Activated CD4-positive, alpha-beta T cell treated with anti-CD3 and anti-CD28 coated beads, Interleukin-2, amount 10 ng/mL, durations not matched to agents 24 days and 14 days (primary cell): ENCODE results near the gene MGAM2. TPM values are rescaled to one million over a fixed set of nuclear protein-coding genes. Genes with fewer than 3 reads are reported as not detected.
A peak's percentile ranks its signal among the peaks of the same experiment; 100 is the strongest.

ENCODE experiments used
- DNase-seq: peaks from one replicate; pipeline ENCODE4 v3.0.0; 2022
- H3K27ac Mint-ChIP-seq: one replicate; pipeline ENCODE4 v1.8.0; 2022; ENCODE audit warnings: mild to moderate bottlenecking, mixed read lengths
- H3K27me3 Mint-ChIP-seq: one replicate; pipeline ENCODE4 v1.8.0; 2022; ENCODE audit warnings: mixed read lengths
- H3K36me3 Mint-ChIP-seq: one replicate; pipeline ENCODE4 v1.8.0; 2022; ENCODE audit warnings: low read depth, mild to moderate bottlenecking, mixed read lengths
- H3K4me1 Mint-ChIP-seq: one replicate; pipeline ENCODE4 v1.8.0; 2021; ENCODE audit warnings: mixed read lengths
- H3K4me3 Mint-ChIP-seq: one replicate; pipeline ENCODE4 v1.8.0; 2022; ENCODE audit warnings: mild to moderate bottlenecking, moderate library complexity, mixed read lengths
- H3K9me3 Mint-ChIP-seq: one replicate; pipeline ENCODE4 v1.8.0; 2021; ENCODE audit warnings: mixed read lengths
- intact Hi-C: fragments of 100-400 bp; cut with micrococcal nuclease; formaldehyde crosslinking; loops from one replicate; pipeline ENCODE4 v1.15.1; 2023
- total RNA-seq: library from RNA; stranded (reverse); gene quantifications from 2 replicates; pipeline ENCODE4 v1.2.3, GENCODE V29; 2022

MGAM2 gene
- total RNA-seq, 1 donor from 2014 or later = not detected

DNA sequence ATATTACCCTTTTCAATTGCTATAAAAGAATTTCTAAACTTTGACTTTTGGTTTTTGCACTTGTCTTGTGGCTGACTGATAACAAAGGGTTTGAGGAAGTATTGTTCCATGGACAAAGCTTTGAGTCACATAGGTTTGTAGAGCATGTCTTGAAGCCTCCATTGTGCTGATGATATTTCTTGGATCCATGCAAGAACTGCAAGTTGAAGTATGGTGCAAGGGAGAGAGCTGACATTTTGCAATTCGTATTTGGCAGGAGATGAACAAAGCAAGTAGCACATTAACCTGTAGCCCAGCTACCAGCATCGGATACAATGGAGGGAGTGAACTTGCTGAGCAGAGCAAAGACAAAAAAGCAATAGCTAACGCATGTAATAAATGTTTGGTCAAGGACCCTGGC, 23.4 kb downstream of the MGAM2 start:
- DNase-seq = peak; percentile 54
- intact Hi-C loops = no loop called here
- Mint-ChIP-seq H3K36me3 (no peaks in the 10 kb centered on the region), H3K4me3 (no peak overlapping the region), H3K27me3 (peaks cover 4% of the 10 kb centered on the region), H3K27ac (no peak overlapping the region), H3K4me1 (no peaks in the 10 kb centered on the region), H3K9me3 (no peaks in the 10 kb centered on the region)

DNA sequence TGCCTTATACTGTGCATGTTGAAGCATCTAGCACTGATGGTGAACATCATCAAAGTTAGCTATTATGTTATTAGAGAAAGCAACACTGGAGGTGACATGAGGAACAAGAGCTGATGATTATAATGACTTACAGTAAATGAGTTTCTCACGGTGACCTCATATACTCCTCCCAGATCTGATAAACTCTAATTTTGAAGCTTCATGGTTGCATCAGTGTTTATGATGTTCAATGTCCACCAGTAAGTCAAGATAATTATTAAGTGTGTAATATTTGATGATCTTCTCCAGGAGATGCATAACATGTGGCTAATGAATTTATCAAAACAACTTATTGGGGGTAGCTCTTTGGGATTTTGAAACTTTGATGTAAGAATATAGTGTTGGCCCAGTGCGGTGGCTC, 27.5 kb downstream of the MGAM2 start:
- Mint-ChIP-seq H3K36me3 (no peaks in the 10 kb centered on the region), H3K27ac (no peak overlapping the region), H3K9me3 (no peaks in the 10 kb centered on the region), H3K4me1 (no peaks in the 10 kb centered on the region), H3K27me3 (peaks cover 6% of the 10 kb centered on the region), H3K4me3 (no peak overlapping the region)
- DNase-seq = no peak
- intact Hi-C loops = no loop called here

DNA sequence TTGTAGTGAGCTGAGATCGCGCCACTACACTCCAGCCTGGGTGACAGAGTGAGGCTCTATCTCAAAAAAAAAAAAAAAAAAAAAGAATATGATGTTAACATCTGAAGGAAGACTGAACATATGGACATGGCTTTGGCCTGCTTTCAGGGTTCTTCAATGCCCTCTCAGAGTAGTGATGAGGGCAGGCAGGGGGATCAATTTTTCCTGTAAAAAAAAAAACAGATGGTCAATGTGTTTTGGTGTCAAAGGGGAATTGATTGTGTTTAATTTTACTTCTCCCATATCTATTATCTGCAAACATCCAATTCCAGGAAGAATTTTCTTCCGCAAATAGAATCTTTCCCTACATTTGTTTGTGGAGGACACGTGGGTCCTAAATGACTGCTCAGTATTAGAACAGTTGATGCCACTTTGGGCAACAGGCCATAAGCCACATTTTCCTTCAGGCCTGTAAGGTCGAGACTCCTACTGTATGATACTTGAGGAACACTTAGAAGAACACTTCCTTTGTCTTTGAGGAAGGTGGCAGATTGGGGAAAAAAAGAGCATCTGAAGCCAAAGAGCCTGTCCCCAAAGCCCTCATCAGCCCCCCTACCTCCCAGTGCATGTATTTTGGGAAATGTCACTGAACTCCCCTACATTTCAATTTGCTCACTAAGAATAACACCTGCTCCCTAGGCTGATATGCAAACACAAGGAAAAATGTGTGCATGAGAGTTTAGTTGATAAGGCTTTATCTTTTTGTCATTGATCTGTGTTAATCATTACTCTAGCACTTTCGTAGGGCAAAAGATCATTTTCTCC, 28.3 kb downstream of the MGAM2 start:
- H3K4me1 Mint-ChIP-seq = no peaks in the 10 kb centered on the region
- intact Hi-C loops = no loop called here
- H3K4me3 Mint-ChIP-seq = no peak overlapping the region
- DNase-seq = peak; percentile 34
- H3K27me3 Mint-ChIP-seq = peaks cover 8% of the 10 kb centered on the region
- no peak overlapping the region for H3K27ac Mint-ChIP-seq
- H3K9me3 Mint-ChIP-seq = no peaks in the 10 kb centered on the region
- no peaks in the 10 kb centered on the region for H3K36me3 Mint-ChIP-seq

DNA sequence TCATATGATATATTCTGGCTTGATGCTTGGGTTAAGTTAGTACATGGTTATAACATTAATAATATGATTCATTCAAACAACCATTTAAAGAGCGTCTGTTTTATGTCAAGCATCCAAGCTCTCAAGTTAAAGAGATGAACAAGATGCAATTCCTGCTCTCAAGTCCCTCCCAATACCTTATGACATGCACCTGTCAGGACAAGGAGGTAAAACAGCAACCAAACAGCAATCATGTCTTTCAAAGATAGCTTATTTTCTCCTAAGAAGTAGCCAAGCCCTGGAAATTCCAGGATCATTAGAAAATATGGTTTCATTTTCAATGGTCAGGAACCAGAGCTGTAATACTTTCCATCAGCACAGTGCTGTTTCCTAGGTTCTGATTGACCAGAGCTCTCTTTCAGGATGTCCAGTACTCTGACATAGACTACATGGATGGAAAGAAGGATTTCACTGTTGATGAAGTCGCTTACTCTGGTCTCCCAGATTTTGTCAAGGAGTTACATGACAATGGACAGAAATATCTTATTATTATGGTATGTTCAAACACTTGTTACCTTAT, 29.0 kb downstream of the MGAM2 start:
- intact Hi-C loops = no loop called here
- H3K27me3 Mint-ChIP-seq = peaks cover 12% of the 10 kb centered on the region
- no peak overlapping the region for H3K27ac Mint-ChIP-seq
- H3K4me3 Mint-ChIP-seq = no peak overlapping the region
- H3K9me3 Mint-ChIP-seq = no peaks in the 10 kb centered on the region
- no peaks in the 10 kb centered on the region for H3K36me3 Mint-ChIP-seq
- no peaks in the 10 kb centered on the region for H3K4me1 Mint-ChIP-seq
- DNase-seq = peak; percentile 16

DNA sequence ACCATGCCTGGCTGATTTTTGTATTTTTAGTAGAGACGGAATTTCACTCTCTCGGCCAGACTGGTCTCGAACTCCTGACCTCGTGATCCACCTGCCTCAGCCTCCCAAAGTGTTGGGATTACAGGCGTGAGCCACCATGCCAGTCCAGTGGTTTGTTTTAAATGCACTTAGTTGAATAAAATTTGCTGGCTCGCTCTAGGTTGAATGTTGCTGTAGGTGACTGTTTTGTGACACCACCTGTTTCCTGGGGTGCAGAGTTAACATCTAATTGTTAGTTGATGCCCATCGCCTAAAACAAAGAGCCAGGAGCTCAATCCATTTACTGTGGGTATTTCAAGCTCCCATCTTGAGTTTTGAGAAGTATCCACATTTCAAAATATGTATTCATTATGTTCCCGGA, 31.2 kb downstream of the MGAM2 start:
- H3K4me1 Mint-ChIP-seq = no peaks in the 10 kb centered on the region
- no peaks in the 10 kb centered on the region for H3K36me3 Mint-ChIP-seq
- no peak overlapping the region for H3K4me3 Mint-ChIP-seq
- no peak overlapping the region for H3K27ac Mint-ChIP-seq
- intact Hi-C loops = no loop called here
- peak; percentile 19 for DNase-seq
- H3K9me3 Mint-ChIP-seq = no peaks in the 10 kb centered on the region
- peaks cover 11% of the 10 kb centered on the region for H3K27me3 Mint-ChIP-seq

DNA sequence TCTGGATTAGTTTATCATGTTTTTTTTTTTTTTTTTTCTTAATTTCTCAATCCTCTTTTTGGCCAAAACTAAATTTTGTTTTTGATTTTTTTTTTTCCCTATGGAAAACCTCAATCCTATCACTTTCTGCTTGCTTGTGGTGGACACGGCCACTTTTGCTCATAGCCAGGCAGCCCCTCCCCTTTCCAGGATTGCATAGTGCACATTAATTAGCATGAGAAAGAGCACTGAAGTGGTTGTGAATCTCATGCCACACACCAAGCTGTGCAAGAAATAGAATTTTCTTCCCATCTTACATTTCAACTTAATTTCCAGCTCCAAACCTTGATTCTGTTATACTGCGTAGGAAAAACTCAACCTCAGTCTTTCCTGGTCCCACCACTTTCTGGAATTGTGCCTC, 34.6 kb downstream of the MGAM2 start:
- DNase-seq = no peak
- no peak overlapping the region for H3K4me3 Mint-ChIP-seq
- peaks cover 11% of the 10 kb centered on the region for H3K27me3 Mint-ChIP-seq
- H3K27ac Mint-ChIP-seq = no peak overlapping the region
- intact Hi-C loops = no loop called here
- H3K36me3 Mint-ChIP-seq = no peaks in the 10 kb centered on the region
- H3K9me3 Mint-ChIP-seq = no peaks in the 10 kb centered on the region
- H3K4me1 Mint-ChIP-seq = no peaks in the 10 kb centered on the region

DNA sequence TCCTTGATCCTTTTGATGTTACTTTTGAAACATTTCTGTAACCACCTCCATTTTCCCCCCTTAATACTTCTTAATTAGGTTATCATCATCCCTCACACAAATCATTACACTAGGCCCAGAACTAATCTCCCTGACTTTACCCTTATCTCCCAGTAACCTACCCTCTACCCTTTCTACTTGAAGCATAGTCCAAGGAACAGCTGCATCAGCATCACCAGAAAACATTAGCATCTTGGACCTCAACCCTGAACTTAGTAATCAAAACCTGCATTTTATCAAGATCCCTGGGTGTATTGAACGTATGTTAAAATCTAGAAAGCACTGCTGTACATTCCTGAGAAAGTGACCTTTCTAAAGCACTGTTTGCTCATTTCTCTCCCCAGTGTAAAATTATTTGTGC, 38.8 kb downstream of the MGAM2 start:
- Mint-ChIP-seq H3K36me3 (no peaks in the 10 kb centered on the region), H3K4me1 (no peaks in the 10 kb centered on the region), H3K27me3 (peaks cover 5% of the 10 kb centered on the region), H3K9me3 (no peaks in the 10 kb centered on the region), H3K4me3 (no peak overlapping the region), H3K27ac (no peak overlapping the region)
- no peak for DNase-seq
- intact Hi-C loops = no loop called here

DNA sequence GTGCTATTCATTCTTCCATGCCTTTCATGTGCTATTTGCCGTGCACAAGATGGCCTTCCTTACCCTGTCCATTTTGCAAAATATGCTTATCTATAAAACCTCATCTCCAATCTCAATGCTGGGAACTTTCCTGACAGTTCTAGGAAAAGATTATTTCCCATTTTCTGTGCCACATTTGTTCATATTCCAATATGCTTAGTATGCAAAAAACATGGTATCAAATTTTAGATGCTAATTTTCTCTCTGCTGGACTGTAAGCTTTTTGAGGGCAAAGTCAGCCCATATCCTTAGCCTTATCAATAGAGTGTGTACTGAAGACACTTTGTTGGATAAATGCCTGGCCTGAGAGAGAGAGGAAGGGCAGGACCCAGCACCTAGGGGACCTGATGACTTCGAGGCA, 39.4 kb downstream of the MGAM2 start:
- intact Hi-C loops = no loop called here
- no peak overlapping the region for H3K27ac Mint-ChIP-seq
- no peak for DNase-seq
- peaks cover 3% of the 10 kb centered on the region for H3K27me3 Mint-ChIP-seq
- H3K36me3 Mint-ChIP-seq = no peaks in the 10 kb centered on the region
- H3K9me3 Mint-ChIP-seq = no peaks in the 10 kb centered on the region
- H3K4me1 Mint-ChIP-seq = no peaks in the 10 kb centered on the region
- H3K4me3 Mint-ChIP-seq = no peak overlapping the region

DNA sequence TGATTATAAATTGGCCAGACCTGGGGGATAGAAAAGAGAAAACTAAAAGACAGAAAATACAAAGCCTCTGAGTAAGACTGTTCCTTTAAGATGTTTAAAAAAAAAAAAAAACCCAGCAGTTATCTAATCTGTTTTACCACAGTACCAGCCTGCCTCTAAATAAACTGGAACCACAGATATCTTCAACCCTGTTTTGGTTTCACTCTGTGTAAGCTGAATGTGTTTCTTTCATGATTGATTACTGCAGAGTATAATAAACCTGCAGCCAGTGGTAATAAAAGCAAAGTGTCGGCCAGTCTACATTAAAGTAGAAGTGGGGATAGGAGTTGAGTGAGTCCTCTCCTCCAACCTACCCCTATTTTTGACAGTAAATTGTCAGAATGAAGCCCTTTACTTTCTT, 40.6 kb downstream of the MGAM2 start:
- Mint-ChIP-seq H3K27ac (no peak overlapping the region), H3K27me3 (peaks cover 2% of the 10 kb centered on the region), H3K9me3 (no peaks in the 10 kb centered on the region), H3K4me1 (no peaks in the 10 kb centered on the region), H3K36me3 (no peaks in the 10 kb centered on the region), H3K4me3 (no peak overlapping the region)
- DNase-seq = no peak
- intact Hi-C loops = no loop called here

DNA sequence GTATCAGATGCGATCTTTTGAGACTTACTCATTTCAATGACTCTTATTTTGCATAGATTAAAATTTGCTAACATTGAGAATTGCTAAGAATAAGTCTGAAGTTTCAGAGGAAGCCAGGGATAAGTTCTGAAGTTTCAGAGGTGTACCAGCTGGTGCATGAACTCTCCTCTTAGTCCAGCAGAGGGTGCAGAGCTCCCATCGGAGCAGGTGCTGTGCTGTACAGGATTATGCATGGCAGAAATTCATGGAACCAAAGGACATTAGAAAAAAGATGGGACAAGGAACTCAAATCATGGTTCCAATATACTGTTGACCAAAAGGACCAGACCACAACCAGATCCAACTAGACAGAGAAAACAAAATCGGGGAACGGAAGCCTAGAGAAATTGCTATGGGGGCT, 41.9 kb downstream of the MGAM2 start:
- Mint-ChIP-seq H3K4me3 (no peak overlapping the region), H3K27ac (no peak overlapping the region), H3K4me1 (no peaks in the 10 kb centered on the region), H3K27me3 (peaks cover 2% of the 10 kb centered on the region), H3K36me3 (no peaks in the 10 kb centered on the region), H3K9me3 (no peaks in the 10 kb centered on the region)
- intact Hi-C loops = no loop called here
- no peak for DNase-seq

DNA sequence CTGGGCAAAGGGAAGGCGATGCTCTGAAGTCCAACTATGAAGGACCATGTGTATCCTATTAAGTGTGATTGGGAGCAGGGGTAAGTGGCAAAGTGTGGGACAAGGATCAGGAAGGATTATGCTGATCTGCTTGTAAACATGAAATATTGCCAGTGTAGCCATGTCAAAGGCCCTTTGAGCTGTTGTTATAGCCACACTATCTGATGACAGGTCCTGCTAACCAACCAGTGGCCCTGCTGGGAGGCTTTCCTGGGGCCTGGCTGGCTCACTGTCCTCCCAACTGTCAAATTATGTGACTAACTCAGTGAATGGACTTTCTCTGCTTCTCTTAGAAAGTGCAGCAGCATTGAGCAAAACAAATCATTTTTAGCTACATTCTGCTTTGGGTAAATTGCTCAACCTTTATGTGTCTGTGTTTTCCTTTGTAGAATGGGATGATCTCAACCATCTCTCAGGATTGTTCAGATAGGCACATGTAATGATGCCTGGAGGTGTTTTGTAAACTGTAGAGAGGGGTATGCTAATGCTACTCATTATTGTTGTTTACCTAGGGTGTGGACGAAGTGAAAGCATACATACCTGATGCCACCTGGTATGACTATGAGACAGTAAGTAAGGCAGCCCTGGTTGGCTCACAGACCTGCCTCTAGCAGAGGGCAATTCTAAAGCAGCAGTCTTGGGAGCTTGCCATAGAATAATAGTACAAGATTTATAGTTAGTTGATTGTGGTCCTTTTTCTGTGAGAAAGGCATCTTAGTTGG, 47.4 kb downstream of the MGAM2 start:
- DNase-seq = no peak

DNA sequence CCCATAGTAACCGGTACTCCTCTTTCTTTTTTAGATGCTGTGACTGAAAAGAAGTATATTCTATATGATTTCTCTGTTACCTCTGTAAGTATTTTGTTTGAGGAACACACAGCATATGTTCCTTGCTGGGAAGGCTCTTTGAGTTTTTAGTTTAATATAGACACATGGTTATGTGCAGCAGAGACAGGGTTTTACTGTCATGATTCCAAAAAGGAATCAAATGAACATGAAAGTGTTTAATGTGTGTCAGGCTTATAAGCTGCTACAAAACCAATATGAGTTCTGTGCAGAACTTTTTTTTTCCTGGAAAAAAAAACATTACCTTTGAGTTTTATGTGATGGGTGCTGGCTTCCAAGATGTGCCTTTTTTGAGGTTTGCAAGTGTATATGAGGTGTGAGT, 50.4 kb downstream of the MGAM2 start:
- H3K4me3 Mint-ChIP-seq = no peak overlapping the region
- intact Hi-C loops = no loop called here
- H3K27ac Mint-ChIP-seq = no peak overlapping the region
- DNase-seq = no peak
- H3K4me1 Mint-ChIP-seq = no peaks in the 10 kb centered on the region
- H3K27me3 Mint-ChIP-seq = peaks cover 4% of the 10 kb centered on the region
- no peaks in the 10 kb centered on the region for H3K9me3 Mint-ChIP-seq
- no peaks in the 10 kb centered on the region for H3K36me3 Mint-ChIP-seq

More for the DNA sequence above, 47.4 kb downstream of the MGAM2 start:
- Mint-ChIP-seq H3K4me1 (no peaks in the 10 kb centered on the region), H3K36me3 (no peaks in the 10 kb centered on the region), H3K27me3 (peaks cover 4% of the 10 kb centered on the region), H3K4me3 (no peak overlapping the region), H3K9me3 (no peaks in the 10 kb centered on the region), H3K27ac (no peak overlapping the region)
- intact Hi-C loops = no loop called here

DNA sequence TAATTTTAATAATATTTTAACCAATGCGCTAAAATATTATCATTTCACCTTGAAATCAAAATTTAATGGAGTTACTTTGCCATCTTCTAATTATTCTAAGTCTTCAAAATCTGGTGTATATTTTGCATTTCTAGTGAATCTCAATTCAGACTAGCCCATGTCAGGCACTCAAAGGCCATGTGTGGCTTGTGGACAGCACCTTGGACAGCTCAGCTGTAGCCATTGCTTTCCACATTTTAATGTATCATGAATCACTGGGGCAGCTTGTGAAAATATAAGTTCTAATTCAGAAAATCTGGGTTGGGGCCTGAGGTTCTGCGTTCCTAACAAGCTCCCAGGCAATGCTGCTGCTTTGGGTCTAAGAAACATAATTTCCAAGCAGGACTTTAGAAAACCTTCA, 57.2 kb downstream of the MGAM2 start:
- intact Hi-C loops = no loop called here
- no peak for DNase-seq
- Mint-ChIP-seq H3K4me1 (no peaks in the 10 kb centered on the region), H3K9me3 (no peaks in the 10 kb centered on the region), H3K36me3 (no peaks in the 10 kb centered on the region), H3K27me3 (peaks cover 2% of the 10 kb centered on the region), H3K27ac (no peak overlapping the region), H3K4me3 (no peak overlapping the region)

DNA sequence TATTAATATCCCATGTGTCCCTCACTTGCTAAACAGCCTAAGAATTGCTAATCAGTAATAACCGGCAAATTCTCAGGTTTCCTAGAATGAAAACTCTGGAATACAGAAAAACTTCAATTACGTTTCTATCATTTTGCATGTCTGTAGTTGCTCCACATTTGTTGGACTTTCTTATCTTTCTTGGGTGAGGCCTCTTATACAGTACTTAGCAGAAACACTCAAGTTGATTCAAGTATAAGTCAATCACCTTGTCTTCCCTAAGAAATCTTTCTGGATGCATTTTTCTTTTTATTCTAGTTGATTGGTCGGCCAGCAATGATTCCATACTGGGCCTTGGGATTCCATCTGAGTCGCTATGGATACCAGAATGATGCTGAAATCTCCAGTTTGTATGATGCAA, 61.4 kb downstream of the MGAM2 start:
- peaks cover 16% of the 10 kb centered on the region for H3K27me3 Mint-ChIP-seq
- H3K4me1 Mint-ChIP-seq = peaks cover 2% of the 10 kb centered on the region
- intact Hi-C loops = no loop called here
- no peaks in the 10 kb centered on the region for H3K36me3 Mint-ChIP-seq
- no peak overlapping the region for H3K4me3 Mint-ChIP-seq
- DNase-seq = no peak
- no peak overlapping the region for H3K27ac Mint-ChIP-seq
- no peaks in the 10 kb centered on the region for H3K9me3 Mint-ChIP-seq
